Fibroblast of mammary gland (primary cell): ENCODE measurements around the gene RAB36.
A peak's percentile ranks its signal among the peaks of the same experiment; 100 is the strongest.

Source experiments
- DNase-seq: peaks from one replicate; pipeline ENCODE4 v3.0.0-alpha.2; 2010; ENCODE audit warnings: low read depth
- H3K4me3 ChIP-seq: 2 replicates; pipeline ENCODE4 v1.5.1; 2011; ENCODE audit warnings: low read depth, mild to moderate bottlenecking, low read length, moderate library complexity; ENCODE audit not compliant: control insufficient read depth
- TF ChIP-seq, protein P1 (sequence below): conservative IDR thresholded peaks from 2 replicates; pipeline ENCODE4 v1.5.1; 2011; ENCODE audit warnings: low read depth, low read length, inconsistent platforms; ENCODE audit not compliant: control insufficient read depth, insufficient read depth

RAB36 gene

DNA sequence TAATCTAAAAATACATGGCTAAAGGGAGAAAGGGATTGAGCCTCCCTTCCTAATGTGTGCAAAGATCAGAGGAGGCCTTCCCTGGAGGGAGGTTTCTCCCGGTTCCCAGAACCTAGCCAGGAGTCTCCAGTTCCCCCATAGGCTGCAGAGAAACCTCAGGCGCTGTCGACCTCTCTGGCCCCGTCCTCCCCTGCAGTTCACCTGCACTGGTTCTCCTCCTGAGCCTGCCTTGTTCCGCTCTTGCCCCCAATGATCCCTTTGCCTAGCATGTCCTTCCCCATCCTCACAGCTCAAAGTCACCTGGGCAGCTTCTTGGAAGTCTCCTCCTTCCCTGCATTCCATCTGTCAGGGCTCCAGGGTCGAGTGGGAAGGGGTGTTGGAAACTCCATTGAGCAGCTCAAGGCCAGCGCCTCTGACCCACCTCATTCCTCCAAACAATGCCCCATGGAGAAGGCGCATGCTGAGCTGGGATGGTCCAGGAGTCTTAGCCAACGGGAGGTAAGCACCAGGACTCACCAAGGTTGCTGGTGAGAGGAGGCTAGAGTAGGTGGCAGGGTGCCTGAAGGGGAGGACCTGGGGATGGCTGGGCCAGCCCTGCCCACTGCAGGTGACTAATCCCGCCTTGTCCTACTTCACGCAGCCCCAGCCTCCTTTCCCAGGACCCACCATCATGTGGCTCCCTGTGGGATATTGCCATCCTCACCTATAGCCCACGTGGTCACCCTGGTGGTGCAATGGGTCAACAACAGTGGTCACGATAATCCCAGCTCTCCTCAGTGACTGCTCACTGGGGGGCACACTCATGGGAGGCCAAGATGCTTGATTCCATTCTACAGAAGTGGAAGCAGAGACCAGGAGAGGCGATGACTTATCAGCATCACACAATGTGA is 18.9 kb upstream of the RAB36 start:
- TF ChIP-seq, protein P1, sequence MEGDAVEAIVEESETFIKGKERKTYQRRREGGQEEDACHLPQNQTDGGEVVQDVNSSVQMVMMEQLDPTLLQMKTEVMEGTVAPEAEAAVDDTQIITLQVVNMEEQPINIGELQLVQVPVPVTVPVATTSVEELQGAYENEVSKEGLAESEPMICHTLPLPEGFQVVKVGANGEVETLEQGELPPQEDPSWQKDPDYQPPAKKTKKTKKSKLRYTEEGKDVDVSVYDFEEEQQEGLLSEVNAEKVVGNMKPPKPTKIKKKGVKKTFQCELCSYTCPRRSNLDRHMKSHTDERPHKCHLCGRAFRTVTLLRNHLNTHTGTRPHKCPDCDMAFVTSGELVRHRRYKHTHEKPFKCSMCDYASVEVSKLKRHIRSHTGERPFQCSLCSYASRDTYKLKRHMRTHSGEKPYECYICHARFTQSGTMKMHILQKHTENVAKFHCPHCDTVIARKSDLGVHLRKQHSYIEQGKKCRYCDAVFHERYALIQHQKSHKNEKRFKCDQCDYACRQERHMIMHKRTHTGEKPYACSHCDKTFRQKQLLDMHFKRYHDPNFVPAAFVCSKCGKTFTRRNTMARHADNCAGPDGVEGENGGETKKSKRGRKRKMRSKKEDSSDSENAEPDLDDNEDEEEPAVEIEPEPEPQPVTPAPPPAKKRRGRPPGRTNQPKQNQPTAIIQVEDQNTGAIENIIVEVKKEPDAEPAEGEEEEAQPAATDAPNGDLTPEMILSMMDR: no peak
- DNase-seq: no peak

DNA sequence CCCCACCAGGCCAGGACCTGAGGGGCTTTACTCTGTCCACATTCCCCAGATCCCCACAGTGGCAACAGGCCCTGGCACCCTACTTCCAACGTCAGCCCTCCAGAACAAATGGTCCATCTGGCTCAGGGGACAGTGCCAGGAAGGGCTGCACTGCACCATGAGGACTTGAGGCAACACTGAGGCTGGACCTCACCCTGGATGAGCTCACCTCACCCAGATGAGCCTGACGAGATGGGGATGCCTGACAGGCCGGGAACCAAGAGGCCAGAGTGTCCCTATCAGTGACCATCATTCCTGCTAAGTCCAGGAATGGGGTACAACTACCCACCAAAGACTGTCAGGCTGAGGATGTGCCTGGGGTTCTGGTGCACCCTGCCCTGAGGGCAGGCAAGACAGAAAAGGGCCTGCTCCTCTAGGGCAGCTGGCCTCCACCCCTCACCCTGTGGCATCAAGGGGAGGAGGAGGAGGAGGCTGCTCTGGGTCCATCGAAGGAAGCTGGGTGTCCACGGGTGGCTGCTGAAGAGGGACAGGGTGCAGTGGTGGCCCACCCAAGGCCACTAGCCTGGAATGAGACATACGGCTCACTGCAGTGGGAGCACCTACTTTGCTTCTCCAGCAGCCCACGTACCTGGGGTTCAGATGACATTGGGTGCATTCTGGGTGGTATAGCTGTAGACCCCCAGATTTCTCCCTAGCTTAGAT is 18.1 kb upstream of the RAB36 start:
- DNase-seq: no peak
- H3K4me3 ChIP-seq: no peak overlapping the region
- TF ChIP-seq, protein P1: no peak

More for the DNA sequence above, 18.9 kb upstream of the RAB36 start:
- H3K4me3 ChIP-seq: no peak overlapping the region

DNA sequence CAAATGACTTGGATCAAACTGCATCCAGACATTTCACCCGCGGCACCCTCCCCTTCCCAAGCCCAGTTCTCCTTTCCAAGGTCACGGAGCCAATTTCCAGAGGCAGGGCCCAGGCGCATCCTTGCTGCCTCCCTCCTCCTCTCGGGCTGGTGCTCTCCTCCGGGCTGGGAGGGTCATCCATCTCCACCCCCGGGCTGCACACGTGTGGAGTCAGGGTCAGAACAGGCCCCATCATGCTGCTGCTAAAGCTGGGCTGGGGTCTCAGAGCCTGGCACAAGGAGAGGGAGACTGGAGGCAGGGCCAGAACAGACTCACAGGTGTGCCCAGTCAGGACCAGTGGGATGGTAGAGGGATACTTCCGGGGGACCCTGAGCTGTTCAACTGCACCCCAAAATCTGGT is 17.5 kb upstream of the RAB36 start:
- no peak overlapping the region for H3K4me3 ChIP-seq
- TF ChIP-seq, protein P1: no peak
- DNase-seq: no peak

DNA sequence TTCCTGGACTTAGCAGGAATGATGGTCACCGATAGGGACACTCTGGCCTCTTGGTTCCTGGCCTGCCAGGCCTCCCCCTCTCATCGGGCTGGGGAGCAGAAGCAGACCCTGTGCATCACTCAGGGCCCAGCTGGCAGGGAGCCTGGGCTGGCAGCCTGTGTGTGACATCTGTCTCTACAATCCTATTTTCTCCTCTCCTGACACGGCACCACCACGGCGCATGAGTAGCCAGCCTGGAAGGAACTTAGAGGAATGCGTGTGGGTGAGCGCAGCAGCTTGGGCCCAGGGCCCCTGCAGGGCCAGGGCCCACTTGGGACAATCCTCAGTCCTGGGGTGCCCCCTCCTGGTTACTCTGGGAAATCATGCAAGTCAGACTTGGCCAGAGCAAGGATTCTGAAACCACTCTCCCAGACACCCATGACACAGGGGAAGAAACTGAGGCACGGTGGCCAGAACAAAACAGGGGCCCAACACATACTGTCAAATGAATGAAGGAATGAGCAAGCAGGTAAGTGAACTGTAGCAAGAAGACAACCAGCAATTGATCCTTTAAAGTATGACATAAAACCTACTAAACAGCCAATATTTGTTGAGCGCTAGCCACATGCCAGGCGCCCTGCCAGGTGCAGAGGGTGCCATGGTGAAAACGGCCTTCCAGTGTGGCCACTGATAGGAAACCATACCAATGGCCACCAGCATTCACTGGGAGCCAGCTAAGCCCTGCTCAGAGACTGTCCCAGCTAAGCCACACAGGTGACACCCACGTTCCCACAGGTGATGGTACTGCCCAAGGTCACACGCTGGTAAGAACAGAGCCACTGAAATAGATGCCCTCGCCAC is 16.8 kb upstream of the RAB36 start:
- H3K4me3 ChIP-seq: no peak overlapping the region
- DNase-seq: peak; percentile 74
- TF ChIP-seq, protein P1: peak; percentile 71

DNA sequence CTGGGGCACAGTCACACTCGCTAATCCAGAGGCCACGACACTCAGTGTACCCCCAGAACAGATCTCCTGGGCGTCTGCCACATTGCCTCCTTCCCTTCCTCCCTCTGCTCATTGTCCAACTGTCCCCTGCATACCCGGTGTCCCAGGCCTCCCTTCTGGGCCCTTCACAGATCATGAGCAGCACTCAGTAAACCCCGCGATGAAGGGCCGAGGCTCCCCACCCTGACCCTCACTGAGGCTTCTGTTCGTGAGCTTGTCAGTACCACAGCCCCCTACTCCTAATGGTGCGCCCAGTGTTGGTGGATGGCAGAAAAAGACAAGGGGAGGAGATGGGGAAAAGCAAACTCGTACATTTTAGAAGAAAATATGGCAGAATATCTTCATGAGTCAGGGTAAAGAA is 16.1 kb upstream of the RAB36 start:
- no peak overlapping the region for H3K4me3 ChIP-seq
- DNase-seq: no peak
- TF ChIP-seq, protein P1: no peak

DNA sequence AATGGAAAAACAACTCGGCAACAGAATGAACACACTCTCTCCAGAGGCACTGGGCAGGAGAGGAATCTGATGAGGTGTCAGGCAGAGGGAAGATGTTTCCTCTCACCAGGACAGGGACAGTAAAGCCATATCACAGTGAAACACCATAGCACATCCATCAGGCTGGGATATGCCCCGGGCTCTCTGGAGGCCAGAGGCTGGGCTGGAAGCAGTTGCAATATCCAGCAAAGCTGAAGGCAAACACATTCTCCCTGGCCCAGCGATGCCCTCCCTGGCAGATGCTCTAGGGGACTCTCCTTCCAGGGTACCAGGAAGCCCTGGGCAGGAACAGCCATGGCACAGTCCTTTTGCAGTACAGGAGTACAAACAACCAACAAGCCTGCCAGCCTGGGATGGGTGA is 14.6 kb upstream of the RAB36 start:
- no peak for DNase-seq
- TF ChIP-seq, protein P1: no peak

More for the DNA sequence above, 14.6 kb upstream of the RAB36 start:
- no peak overlapping the region for H3K4me3 ChIP-seq
